GM10847 (cell line): ENCODE measurements around the gene GRAMD1B.

Experiments used
- POLR2A ChIP-seq: IDR thresholded peaks from 2 replicates; pipeline ENCODE4 v1.6.1; 2011; ENCODE audit not compliant: insufficient read length; ENCODE audit errors: extremely low read depth

The GRAMD1B gene

DNA sequence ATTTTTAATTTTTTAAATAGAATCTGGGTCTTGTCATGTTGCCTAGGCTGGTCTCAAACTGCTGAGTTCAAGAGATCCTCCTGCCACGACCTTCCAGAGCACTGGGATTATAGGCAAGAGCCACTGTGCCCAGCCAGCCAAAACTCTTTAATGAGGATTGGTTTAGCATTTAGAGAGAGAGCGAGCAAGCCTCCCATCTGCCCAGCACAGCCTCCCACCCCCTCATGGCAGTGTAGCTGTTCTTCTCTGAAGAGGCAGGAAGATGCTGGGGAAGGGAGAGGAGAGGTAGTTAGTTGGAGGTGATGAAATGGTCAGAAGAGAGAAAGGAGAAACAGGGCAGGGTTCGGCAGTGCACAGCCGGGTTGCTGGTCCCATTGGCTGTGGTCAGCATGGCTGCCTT, 118.7 kb downstream of the GRAMD1B start:
- no peak for TF ChIP-seq POLR2A

DNA sequence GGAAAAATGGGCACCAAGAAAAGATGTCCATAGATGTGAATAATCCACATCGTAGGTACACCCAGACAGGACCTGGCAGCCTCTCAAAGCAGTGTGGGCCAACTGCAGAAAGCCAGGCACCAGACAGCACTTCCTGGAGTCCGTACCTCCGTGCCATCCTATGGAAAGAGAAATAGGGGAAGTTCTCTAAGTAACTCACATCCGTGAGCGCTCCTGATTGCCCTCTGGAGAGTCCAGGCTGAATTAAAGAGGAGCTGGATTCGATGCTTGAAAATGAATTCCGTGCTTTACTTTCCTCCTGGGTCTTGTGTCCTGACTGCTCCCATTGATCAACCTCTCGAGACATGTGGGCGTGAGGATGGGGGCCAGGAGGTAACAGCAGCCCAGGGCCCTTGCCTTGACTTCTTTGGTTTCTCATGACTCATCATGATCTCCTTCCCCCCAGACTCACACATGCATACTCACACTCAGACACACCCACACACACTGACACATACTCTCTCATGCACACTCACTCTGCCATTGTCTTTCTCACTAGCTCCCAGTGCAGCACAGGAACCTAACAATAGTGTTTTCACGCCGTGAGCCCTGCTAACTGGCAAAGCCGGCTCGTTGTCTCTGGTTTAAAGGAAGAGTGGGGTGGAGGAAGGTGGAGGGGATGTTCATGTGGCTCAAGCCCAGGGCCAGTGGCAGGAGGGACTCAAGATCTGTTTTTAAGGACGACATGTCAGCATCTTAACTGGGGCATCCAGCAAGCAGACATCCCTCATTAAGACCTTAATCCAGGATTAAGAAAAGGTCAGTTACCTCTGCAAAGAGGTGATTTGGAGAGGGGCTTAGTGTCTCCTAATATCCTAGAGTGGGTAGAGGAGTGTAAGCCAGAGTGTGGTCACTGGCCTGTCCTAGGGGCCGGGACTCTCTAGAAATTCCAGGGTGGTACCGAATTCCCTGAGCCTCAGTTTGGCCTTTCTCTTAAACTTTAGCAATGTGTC, 120.2 kb downstream of the GRAMD1B start:
- no peak for TF ChIP-seq POLR2A

DNA sequence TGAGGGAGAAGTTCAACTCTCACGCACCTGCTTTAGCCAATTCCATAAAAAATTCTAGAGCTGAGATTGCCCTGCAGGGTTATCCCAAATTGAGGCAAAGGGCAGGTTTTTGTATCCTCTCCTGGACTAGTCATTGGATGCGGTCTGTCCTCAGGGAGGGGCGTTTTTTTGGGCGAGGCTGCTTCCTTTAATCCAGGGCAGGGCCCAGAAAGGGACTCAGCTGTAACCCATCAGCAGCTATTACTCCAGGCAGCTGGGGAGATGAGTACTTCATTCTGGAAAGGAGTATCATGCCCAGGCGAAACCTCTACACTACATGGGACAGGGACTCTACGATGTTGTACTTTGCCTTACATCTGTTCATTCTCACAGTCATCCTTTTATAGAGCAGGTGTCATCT, 121.0 kb downstream of the GRAMD1B start:
- no peak for TF ChIP-seq POLR2A

GRCh38 chr11:123556633-123557032, 126.6 kb downstream of the GRAMD1B start:
- TF ChIP-seq POLR2A = no peak

DNA sequence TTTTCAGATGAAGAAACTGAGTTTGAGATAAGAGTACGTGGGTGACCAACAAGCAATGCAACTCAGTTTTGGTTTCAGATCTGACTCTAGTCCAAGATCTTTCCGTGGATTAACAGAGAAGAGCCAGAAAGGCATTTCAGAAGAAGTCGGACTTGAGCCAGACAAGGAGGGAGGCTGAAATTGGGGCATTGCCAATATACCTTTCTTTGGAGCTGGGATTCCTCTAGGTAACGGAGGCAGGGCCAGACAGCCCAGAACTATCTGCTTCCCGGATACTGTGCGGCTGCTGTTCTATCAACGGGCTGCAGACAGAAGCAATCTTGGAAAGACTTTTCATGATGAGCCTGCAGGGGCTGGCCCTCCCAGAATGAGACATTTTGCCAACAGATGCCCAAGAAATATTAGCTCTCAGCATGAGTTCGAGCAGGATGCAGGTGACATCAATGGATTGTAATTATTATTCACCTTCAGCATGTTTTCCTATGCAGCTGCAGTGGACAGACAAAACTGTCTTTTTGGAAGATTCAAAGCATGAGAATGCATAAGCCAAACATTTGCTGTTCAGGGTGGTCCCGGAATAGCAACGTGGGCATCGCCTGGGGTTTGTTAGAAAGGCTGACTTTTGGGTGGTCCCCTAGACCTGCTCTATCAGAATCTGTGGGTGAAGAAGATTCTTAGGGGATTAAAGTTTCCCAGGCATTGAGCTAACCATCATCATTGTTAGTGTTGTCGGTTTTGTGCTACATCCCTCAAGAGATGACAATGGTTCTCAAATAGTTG, 128.7 kb downstream of the GRAMD1B start:
- no peak for TF ChIP-seq POLR2A

- no peak for TF ChIP-seq POLR2A
Observed at GRCh38 chr11:123559523-123559955, 129.5 kb downstream of the GRAMD1B start.

DNA sequence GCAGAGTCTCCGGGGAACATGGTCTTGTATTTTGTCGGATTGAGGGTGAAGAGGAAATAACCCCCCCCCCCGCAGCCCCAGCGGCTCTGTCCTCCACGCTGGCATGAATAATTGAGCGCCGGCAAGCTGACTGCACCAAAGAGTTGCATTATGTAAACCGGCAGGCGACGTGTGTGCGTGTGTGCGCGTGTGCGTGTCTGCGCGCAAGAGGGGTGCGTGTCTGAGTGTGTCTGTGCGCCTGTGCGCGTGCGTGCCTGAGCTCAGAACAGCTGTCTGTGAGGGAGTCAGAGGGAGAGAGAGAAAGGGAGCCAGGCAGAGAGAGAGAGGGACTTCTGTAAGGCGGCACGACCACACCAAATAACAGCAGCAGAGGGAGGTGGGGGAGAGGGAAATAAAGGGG, 129.9 kb downstream of the GRAMD1B start:
- TF ChIP-seq POLR2A = no peak

DNA sequence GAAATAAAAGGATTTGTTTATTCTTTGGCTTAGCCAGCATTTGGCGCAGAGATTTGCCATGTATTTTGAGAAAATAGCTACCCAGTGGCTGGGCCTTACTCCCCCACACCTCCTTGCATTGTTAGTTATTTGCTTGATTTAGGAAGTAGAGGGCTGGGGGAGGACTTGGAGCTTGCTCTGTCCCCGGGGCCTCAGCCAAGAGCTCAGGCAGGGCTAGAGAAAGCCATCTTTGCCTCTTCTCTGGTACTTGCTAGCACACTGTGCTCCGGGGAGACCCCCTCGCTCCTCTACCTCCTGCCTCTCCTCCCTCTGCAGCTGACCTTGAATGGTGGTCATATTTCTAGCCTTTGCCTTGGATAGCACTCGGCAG, 131.3 kb downstream of the GRAMD1B start:
- TF ChIP-seq POLR2A = no peak

GRCh38 chr11:123562158-123562557, 132.1 kb downstream of the GRAMD1B start:
- no peak for TF ChIP-seq POLR2A

DNA sequence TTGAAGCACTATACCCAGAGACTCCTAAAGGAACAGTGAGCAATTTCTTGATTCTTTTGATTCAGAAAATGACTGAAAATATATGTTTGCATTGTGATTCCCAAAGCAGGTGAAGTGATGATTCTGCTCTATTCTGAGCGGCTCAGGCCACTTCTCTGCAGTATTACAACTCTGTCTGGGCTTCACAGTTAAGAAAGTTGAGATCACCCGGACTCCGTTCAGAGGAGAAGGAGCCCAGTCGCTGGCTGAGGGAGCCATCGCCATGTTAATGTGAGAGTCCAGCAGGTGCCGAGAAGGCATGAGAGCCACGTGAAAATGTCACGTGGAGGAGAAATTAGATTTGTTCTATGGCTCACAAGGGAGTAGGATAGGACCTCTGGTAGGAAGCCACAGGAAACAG, 132.8 kb downstream of the GRAMD1B start:
- no peak for TF ChIP-seq POLR2A

GRCh38 chr11:123564221-123564620, 134.2 kb downstream of the GRAMD1B start:
- TF ChIP-seq POLR2A = no peak

DNA sequence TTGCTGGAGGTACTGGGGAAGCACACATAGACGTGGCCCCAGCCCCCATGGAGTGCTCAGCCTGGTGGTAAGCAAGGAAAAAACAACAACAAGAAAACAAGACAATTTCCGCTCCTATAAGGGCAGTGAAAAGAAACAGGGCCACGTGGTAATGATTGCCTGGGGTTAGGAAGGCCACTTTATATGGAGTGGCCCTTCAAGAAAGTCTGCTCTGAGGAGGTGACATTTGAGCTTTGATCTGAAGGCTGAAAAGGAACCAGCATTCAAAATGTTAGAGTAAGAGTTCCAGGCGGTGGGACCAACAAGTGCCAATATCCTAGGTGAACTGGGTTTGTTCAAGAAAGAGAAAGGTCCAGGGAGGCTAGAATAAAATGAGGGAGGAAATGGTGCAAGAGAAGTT, 136.8 kb downstream of the GRAMD1B start:
- no peak for TF ChIP-seq POLR2A

DNA sequence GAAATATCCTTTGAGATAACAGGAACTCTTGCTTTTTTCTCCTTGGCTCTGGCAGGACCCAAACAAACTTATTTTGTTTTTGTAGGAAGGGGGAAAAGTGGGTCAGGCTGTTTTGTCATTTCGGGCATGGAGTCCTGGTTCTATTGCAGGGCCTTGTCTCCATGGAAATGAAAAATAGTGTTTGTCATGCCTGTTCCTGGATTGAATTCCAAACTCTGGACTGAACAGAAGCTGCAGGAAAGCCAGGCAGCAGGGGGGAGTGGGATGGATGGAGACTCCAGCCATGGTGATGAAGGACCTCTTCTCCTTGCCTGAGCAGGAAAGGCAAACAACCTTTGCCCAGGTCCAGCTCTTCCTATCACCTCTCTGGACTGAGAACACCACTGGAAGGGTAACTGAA, 137.4 kb downstream of the GRAMD1B start:
- no peak for TF ChIP-seq POLR2A

DNA sequence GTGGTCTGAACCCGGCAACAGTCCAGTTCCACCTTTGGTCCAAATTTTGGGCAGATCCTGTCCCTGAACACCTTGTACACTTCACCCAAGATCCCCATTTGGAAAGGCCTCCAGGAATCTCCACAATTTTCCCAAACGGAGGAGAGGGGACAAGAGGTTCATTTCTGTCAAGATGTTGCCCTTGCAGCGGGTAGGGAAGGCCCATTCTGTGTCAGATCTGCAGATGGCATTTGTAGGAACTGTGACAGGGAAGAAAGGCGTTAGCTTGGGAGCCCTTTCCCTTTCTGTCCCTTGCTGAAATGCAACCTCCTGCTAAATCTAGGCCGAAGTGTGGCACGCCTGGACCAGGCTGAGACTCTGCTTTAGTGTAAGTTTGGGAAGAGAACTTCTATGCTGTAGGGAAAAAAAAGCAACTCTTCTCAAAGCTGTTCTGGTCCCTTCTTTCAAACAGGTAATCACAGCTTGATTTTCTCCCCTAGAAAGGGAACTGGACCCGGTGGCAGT, 138.3 kb downstream of the GRAMD1B start:
- TF ChIP-seq POLR2A = no peak

DNA sequence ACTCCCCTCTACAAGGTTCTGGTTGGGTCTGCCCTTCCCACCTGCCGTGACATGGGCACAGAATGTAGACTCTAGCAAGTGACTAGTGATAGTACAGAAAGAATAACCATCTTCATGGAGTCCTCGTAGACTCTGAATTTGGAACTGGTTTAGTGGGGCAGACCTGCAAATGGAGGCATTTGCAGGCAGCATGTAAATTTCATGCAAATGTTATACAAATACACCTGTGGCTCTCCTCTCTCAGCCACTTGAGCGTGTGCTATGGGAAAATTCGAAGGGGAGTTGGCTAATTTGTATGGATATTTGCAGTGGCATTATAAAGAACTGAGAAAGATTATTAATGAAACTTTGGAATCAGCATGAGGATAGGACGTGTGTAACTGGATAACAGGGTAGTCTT, 139.3 kb downstream of the GRAMD1B start:
- TF ChIP-seq POLR2A = no peak
